Activated CD8-positive, alpha-beta memory T cell treated with anti-CD3 and anti-CD28 coated beads, Interleukin-2, amount 10 ng/mL, durations not matched to agents 7 days and 5 days (primary cell): Measurements from ENCODE around the gene PKD2L1. TPM values are rescaled to one million over a fixed set of nuclear protein-coding genes. Genes with fewer than 3 reads are reported as not detected.
A peak's percentile ranks its signal among the peaks of the same experiment; 100 is the strongest.

Experiments
- ATAC-seq: fragments of 150-1000 bp; cut with Tn5 transposase; one replicate; pipeline ENCODE4 v1.10.0; 2021; ENCODE audit warnings: moderate library complexity
- CTCF ChIA-PET: fragments of 350-600 bp; sonication (Branson Sonifier 250); formaldehyde crosslinking; loops from one replicate; lab custom pipeline; 2021; ENCODE audit warnings: antibody characterized with exemption; lab: Charles Lee
- DNase-seq: peaks from one replicate; pipeline ENCODE4 v3.0.0-alpha.2; 2020
- H3K27ac Mint-ChIP-seq: one replicate; pipeline ENCODE4 v1.8.0; 2021; ENCODE audit warnings: mild to moderate bottlenecking, mixed read lengths
- H3K27me3 Mint-ChIP-seq: one replicate; pipeline ENCODE4 v1.8.0; 2021; ENCODE audit warnings: mixed read lengths
- H3K36me3 Mint-ChIP-seq: one replicate; pipeline ENCODE4 v1.8.0; 2021; ENCODE audit warnings: mild to moderate bottlenecking, mixed read lengths
- H3K4me1 Mint-ChIP-seq: one replicate; pipeline ENCODE4 v1.8.0; 2021; ENCODE audit warnings: mixed read lengths
- H3K4me3 Mint-ChIP-seq: one replicate; pipeline ENCODE4 v1.8.0; 2021; ENCODE audit warnings: mild to moderate bottlenecking, moderate library complexity, mixed read lengths
- H3K9me3 Mint-ChIP-seq: one replicate; pipeline ENCODE4 v1.8.0; 2022; ENCODE audit warnings: low read depth, mixed read lengths
- total RNA-seq, 2 experiments: library from RNA; stranded (reverse); gene quantifications; one replicate each; pipeline ENCODE4 v1.2.3, GENCODE V29; 2021

PKD2L1 gene
- total RNA-seq, 2 experiments from 2014 or later: not detected

- H3K36me3 Mint-ChIP-seq: peaks cover 54% of the 10 kb centered on the region
- H3K9me3 Mint-ChIP-seq: no peaks in the 10 kb centered on the region
- ATAC-seq (no peak), DNase-seq (no peak)
- H3K4me3 Mint-ChIP-seq: no peak overlapping the region
- H3K27ac Mint-ChIP-seq: no peak overlapping the region
- CTCF ChIA-PET: interaction anchor here (0.9 kb wide), 1 partner anchor 69 kb away, joined by 3 read pairs; no protein-coding TSS in a partner anchor
- H3K4me1 Mint-ChIP-seq: peaks cover 25% of the 10 kb centered on the region
- no peaks in the 10 kb centered on the region for H3K27me3 Mint-ChIP-seq
These were observed 34.1 kb upstream of the PKD2L1 start for GRCh38 chr10:100364175-100364574.

GRCh38 chr10:100362570-100363496 lies 32.8 kb upstream of the PKD2L1 start:
- Mint-ChIP-seq H3K9me3 (no peaks in the 10 kb centered on the region), H3K27ac (no peak overlapping the region), H3K4me3 (no peak overlapping the region), H3K4me1 (peaks cover 24% of the 10 kb centered on the region), H3K27me3 (no peaks in the 10 kb centered on the region), H3K36me3 (peaks cover 60% of the 10 kb centered on the region)
- CTCF ChIA-PET: interaction anchor here (0.9 kb wide), 1 partner anchor 71 kb away, joined by 3 read pairs; no protein-coding TSS in a partner anchor
- ATAC-seq (no peak), DNase-seq (no peak)

DNA sequence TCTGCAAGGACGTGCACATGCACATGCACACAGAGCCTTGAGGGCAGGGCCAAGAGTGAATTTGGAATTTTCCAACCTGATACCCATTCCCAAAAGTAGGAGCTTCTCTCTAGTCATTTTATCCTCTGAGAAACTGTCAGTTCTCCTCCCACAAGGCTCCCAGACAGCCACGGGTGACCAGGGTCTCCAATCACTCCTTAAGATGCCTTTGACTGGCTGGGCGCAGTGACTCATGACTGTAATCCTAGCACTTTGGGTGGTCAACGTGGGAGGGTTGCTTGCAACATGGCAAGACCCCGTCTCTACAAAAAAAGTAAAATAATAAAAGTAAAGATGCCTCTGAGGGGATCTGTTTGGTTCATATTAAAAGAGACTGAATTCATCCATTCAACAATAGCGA lies 30.2 kb upstream of the PKD2L1 start:
- peaks cover 27% of the 10 kb centered on the region for H3K4me1 Mint-ChIP-seq
- ATAC-seq (no peak), DNase-seq (no peak)
- H3K27me3 Mint-ChIP-seq: no peaks in the 10 kb centered on the region
- H3K4me3 Mint-ChIP-seq: no peak overlapping the region
- H3K9me3 Mint-ChIP-seq: no peaks in the 10 kb centered on the region
- CTCF ChIA-PET: interaction anchor here (1.2 kb wide), 1 partner anchor 13 kb away, joined by 3 read pairs; the partner anchor contains the start of gene SCD
- peaks cover 80% of the 10 kb centered on the region for H3K36me3 Mint-ChIP-seq
- no peak overlapping the region for H3K27ac Mint-ChIP-seq

DNA sequence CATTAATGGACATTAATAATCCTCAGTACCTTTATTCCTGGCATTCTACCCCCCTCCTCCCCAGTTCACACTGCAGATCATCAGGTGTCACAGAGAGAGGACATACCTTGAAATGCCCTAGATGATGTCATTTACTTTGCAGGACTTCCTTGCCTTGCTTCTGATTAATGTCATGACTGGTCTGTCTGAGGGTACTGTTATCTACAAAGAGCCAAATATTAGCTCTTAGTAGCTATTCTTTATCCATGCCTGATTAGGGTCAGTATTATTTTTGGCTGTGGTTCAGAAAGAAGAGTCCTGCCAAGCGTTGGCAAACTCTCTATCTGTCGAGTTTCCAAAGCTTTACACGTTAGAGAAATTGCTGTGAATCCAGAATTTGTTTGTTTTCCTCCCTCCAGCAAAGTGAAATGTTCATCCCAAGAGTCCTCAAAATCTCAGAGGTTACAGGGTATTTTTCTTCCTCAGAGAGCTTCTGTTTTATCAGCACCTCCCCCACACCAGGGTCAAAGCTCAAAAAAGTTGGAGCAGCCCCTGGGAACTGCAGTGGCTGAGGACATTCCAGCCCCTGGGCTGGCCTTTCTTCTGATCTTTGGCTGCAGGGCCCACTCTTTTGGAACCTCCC lies 29.6 kb upstream of the PKD2L1 start:
- DNase-seq: no peak
- no peaks in the 10 kb centered on the region for H3K27me3 Mint-ChIP-seq
- peaks cover 27% of the 10 kb centered on the region for H3K4me1 Mint-ChIP-seq
- H3K9me3 Mint-ChIP-seq: no peaks in the 10 kb centered on the region
- no peak for ATAC-seq
- H3K4me3 Mint-ChIP-seq: no peak overlapping the region
- CTCF ChIA-PET: interaction anchor here (1.2 kb wide), 1 partner anchor 13 kb away, joined by 3 read pairs; the partner anchor contains the start of gene SCD
- peaks cover 84% of the 10 kb centered on the region for H3K36me3 Mint-ChIP-seq
- peak overlapping the region; percentile 16 for H3K27ac Mint-ChIP-seq

DNA sequence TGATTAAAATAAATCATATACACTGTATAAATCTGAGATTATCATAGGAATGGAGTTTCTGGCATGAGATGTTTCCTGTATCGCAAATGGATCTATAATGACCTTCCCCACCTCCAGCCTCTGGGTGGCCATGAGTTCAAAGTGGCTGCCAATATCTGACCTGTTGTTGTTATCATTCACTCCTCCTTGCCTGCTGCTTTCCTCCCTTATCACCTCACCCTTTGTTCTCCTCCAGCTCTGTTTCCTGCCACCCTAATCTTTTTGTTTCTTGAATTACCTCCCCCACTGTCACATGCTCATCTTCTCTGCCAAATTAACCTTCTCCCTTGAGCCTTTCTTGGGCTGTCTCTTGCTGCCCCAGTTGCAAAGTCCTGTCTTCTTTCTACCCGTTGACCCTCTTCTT lies 29.0 kb upstream of the PKD2L1 start:
- ATAC-seq: no peak
- Mint-ChIP-seq H3K4me3 (no peak overlapping the region), H3K27me3 (no peaks in the 10 kb centered on the region), H3K36me3 (peaks cover 85% of the 10 kb centered on the region), H3K27ac (peak overlapping the region; percentile 16), H3K9me3 (no peaks in the 10 kb centered on the region), H3K4me1 (peaks cover 30% of the 10 kb centered on the region)
- DNase-seq: no peak
- CTCF ChIA-PET: interaction anchor here (1.2 kb wide), 1 partner anchor 12 kb away, joined by 3 read pairs; the partner anchor contains the start of gene SCD

- H3K9me3 Mint-ChIP-seq: no peaks in the 10 kb centered on the region
- DNase-seq (no peak), ATAC-seq (no peak)
- H3K36me3 Mint-ChIP-seq: peaks cover 86% of the 10 kb centered on the region
- no peaks in the 10 kb centered on the region for H3K27me3 Mint-ChIP-seq
- CTCF ChIA-PET: no interaction called here
- H3K4me1 Mint-ChIP-seq: peaks cover 38% of the 10 kb centered on the region
- H3K27ac Mint-ChIP-seq: no peak overlapping the region
- H3K4me3 Mint-ChIP-seq: no peak overlapping the region
These were observed 27.2 kb upstream of the PKD2L1 start for GRCh38 chr10:100357059-100357858.

GRCh38 chr10:100356067-100357017 lies 26.3 kb upstream of the PKD2L1 start:
- CTCF ChIA-PET: interaction anchor here (1.5 kb wide), 1 partner anchor 14 kb away, joined by 4 read pairs; no protein-coding TSS in a partner anchor
- H3K4me3 Mint-ChIP-seq: no peak overlapping the region
- DNase-seq: no peak
- no peaks in the 10 kb centered on the region for H3K9me3 Mint-ChIP-seq
- H3K36me3 Mint-ChIP-seq: peaks cover 87% of the 10 kb centered on the region
- H3K4me1 Mint-ChIP-seq: peaks cover 45% of the 10 kb centered on the region
- H3K27ac Mint-ChIP-seq: no peak overlapping the region
- ATAC-seq: no peak
- no peaks in the 10 kb centered on the region for H3K27me3 Mint-ChIP-seq

DNA sequence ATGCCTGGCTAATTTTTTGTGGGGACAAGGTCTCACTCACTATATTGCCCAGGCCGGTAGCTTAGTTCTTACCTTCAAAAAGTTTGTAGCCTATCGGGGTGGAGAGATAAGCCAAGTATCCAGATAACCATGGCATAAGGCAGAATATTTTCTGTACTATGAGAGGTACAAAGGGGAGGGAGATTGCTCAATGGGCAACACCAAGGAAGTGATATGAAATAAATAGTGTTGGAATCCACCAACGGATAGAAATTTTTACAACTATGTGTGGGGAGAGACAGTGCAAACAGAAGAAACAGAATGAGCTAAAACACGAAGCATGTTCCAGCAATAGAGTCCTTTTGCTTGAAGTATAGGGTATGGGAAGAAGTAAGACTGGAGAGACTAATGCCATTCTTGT lies 25.1 kb upstream of the PKD2L1 start:
- ATAC-seq (no peak), DNase-seq (no peak)
- Mint-ChIP-seq H3K4me1 (peaks cover 58% of the 10 kb centered on the region), H3K27me3 (no peaks in the 10 kb centered on the region), H3K9me3 (no peaks in the 10 kb centered on the region), H3K36me3 (peaks cover 88% of the 10 kb centered on the region), H3K27ac (no peak overlapping the region), H3K4me3 (no peak overlapping the region)
- CTCF ChIA-PET: interaction anchor here (0.8 to 1.5 kb wide), 3 partner anchors 9 to 77 kb away, joined by 3 to 4 read pairs (median 4); no protein-coding TSS in a partner anchor

DNA sequence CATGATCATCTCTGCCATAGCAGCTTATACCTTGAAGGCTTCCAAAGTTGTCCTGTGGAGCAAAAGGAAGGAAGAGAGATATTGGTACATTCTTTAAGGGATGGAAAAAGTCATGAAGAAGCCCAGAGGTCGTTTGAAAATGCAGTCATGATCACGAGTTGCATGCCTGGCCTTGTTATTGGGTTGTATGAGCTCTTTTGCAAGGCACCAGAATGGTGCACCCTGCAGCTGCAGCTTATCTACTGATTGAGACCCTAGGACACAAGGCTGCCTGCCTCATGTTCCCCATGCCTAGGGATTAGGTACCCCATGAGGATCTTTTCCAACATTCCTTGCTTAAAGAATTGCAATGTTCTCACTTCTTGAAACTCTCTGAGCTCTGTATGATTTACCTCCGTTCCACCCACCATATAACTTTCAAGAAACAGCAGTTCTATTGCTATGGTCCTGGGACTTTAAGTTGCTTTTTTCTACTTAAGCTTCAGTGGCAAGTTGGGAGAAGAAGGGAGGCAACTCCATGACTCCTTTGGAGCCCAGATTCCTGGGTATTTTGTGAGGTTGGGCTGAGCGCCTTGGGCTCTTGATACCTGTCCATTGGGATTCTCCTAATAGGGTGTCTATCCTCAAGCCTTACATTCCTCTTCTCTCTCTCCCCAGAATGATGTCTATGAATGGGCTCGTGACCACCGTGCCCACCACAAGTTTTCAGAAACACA lies 23.9 kb upstream of the PKD2L1 start:
- no peak for DNase-seq
- no peak overlapping the region for H3K27ac Mint-ChIP-seq
- peaks cover 88% of the 10 kb centered on the region for H3K36me3 Mint-ChIP-seq
- no peak for ATAC-seq
- H3K4me3 Mint-ChIP-seq: no peak overlapping the region
- peaks cover 63% of the 10 kb centered on the region for H3K4me1 Mint-ChIP-seq
- CTCF ChIA-PET: interaction anchor here (0.9 to 1.3 kb wide), 4 partner anchors 13 to 164 kb away, joined by 3 to 5 read pairs (median 4); no protein-coding TSS in a partner anchor
- no peaks in the 10 kb centered on the region for H3K9me3 Mint-ChIP-seq
- H3K27me3 Mint-ChIP-seq: no peaks in the 10 kb centered on the region

GRCh38 chr10:100350914-100351485 lies 21.0 kb upstream of the PKD2L1 start:
- CTCF ChIA-PET: interaction anchor here (0.6 to 17.0 kb wide), 6 partner anchors 13 to 167 kb away, joined by 3 to 236 read pairs (median 9); no protein-coding TSS in a partner anchor
- Mint-ChIP-seq H3K9me3 (no peaks in the 10 kb centered on the region), H3K4me3 (peak overlapping the region; percentile 98), H3K27ac (peak overlapping the region; percentile 25), H3K4me1 (peaks cover 68% of the 10 kb centered on the region), H3K36me3 (peaks cover 87% of the 10 kb centered on the region), H3K27me3 (no peaks in the 10 kb centered on the region)
- DNase-seq (no peak), ATAC-seq (no peak)

DNA sequence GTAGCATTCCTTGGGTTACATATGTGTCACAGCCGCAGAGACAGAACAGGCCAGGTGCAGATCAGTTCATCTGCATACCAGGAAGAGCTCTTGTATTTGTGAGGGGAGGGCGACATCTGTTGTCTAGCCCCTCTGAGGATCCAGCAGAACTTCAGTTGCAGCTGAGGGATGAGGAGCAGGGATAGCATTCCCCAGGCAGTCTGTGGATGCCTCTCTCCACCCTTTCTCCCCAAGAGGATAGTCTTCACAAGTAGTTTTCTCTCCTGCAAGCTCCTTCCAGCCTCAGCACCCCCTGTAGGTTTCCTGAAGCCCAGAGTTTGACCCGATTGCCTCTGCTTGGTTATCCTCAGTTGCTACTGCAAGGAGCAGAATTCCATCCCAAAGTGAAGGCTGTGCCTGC lies 19.6 kb upstream of the PKD2L1 start:
- DNase-seq: no peak
- ATAC-seq: no peak
- Mint-ChIP-seq H3K36me3 (peaks cover 74% of the 10 kb centered on the region), H3K27me3 (no peaks in the 10 kb centered on the region), H3K9me3 (no peaks in the 10 kb centered on the region), H3K4me1 (peaks cover 68% of the 10 kb centered on the region), H3K27ac (peak overlapping the region; percentile 33), H3K4me3 (peak overlapping the region; percentile 98)
- CTCF ChIA-PET: interaction anchor here (0.6 to 17.0 kb wide), 11 partner anchors 11 to 691 kb away, joined by 3 to 236 read pairs (median 5); no protein-coding TSS in a partner anchor
